ENCODE measurements around the gene DNTT.

The DNTT gene

DNA sequence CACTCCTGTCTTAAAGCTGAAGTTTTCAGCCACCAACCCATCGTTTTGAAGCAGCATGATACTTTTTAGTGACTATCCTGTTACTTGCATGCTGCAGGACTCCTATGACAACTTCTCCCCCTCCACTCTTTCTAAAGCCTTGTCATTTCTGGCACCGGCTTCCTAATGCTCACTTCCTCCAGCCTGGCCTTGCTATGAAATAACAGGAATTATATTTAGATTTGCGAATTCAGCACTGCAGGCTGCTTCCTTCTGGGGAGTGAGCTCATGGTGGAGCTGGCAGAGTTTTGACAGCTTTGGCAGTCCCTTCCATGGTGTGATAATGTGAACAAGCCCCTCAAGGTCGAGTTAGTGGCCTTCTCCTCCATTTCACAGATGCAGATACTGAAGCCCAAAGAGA is 46.3 kb upstream of the DNTT start:
- Histone ChIP-seq H3K4me3 (ENCODE audit: low read depth, low read length) (no peak overlapping the region), H3K36me3 (ENCODE audit: control insufficient read depth in 2 of 2, insufficient read depth in 1 of 2, low read length in 2 of 2) (no peaks in the 10 kb centered on the region), H3K9me3 (ENCODE audit: control insufficient read depth, insufficient read depth, low read depth, low read length) (no peaks in the 10 kb centered on the region), H3K27ac (ENCODE audit: extremely low read depth, low read depth, low read length) (no peak overlapping the region), H3K4me1 (ENCODE audit: control insufficient read depth, insufficient read depth, low read length) (no peaks in the 10 kb centered on the region)
- CTCF ChIA-PET = interaction anchor here (0.8 kb wide), 1 partner anchor 28 kb away, joined by 3 read pairs; no protein-coding TSS in a partner anchor
- POLR2A ChIA-PET = interaction anchor here (1.0 kb wide), 1 partner anchor 29 kb away, joined by 3 read pairs; no protein-coding TSS in a partner anchor
- TF ChIP-seq, protein P1, sequence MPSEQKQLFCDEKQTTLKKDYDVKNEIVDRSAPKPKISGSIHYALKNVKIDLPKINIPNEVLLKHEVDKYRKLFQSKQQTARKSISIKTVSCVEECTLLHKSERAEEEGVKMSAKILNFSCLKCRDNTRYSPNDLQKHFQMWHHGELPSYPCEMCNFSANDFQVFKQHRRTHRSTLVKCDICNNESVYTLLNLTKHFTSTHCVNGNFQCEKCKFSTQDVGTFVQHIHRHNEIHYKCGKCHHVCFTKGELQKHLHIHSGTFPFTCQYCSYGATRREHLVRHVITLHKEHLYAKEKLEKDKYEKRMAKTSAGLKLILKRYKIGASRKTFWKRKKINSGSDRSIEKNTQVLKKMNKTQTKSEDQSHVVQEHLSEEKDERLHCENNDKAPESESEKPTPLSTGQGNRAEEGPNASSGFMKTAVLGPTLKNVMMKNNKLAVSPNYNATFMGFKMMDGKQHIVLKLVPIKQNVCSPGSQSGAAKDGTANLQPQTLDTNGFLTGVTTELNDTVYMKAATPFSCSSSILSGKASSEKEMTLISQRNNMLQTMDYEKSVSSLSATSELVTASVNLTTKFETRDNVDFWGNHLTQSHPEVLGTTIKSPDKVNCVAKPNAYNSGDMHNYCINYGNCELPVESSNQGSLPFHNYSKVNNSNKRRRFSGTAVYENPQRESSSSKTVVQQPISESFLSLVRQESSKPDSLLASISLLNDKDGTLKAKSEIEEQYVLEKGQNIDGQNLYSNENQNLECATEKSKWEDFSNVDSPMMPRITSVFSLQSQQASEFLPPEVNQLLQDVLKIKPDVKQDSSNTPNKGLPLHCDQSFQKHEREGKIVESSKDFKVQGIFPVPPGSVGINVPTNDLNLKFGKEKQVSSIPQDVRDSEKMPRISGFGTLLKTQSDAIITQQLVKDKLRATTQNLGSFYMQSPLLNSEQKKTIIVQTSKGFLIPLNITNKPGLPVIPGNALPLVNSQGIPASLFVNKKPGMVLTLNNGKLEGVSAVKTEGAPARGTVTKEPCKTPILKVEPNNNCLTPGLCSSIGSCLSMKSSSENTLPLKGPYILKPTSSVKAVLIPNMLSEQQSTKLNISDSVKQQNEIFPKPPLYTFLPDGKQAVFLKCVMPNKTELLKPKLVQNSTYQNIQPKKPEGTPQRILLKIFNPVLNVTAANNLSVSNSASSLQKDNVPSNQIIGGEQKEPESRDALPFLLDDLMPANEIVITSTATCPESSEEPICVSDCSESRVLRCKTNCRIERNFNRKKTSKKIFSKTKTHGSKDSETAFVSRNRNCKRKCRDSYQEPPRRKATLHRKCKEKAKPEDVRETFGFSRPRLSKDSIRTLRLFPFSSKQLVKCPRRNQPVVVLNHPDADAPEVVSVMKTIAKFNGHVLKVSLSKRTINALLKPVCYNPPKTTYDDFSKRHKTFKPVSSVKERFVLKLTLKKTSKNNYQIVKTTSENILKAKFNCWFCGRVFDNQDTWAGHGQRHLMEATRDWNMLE (tag by site-specific recombination; conservative IDR thresholded peaks at IDR 0.05; ENCODE audit: low read depth) = no peak
- TF ChIP-seq, protein P2, sequence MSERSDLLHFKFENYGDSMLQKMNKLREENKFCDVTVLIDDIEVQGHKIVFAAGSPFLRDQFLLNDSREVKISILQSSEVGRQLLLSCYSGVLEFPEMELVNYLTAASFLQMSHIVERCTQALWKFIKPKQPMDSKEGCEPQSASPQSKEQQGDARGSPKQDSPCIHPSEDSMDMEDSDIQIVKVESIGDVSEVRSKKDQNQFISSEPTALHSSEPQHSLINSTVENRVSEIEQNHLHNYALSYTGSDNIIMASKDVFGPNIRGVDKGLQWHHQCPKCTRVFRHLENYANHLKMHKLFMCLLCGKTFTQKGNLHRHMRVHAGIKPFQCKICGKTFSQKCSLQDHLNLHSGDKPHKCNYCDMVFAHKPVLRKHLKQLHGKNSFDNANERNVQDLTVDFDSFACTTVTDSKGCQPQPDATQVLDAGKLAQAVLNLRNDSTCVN (tag by site-specific recombination; optimal IDR thresholded peaks at IDR 0.05) = no peak
- TF ChIP-seq, protein P3, sequence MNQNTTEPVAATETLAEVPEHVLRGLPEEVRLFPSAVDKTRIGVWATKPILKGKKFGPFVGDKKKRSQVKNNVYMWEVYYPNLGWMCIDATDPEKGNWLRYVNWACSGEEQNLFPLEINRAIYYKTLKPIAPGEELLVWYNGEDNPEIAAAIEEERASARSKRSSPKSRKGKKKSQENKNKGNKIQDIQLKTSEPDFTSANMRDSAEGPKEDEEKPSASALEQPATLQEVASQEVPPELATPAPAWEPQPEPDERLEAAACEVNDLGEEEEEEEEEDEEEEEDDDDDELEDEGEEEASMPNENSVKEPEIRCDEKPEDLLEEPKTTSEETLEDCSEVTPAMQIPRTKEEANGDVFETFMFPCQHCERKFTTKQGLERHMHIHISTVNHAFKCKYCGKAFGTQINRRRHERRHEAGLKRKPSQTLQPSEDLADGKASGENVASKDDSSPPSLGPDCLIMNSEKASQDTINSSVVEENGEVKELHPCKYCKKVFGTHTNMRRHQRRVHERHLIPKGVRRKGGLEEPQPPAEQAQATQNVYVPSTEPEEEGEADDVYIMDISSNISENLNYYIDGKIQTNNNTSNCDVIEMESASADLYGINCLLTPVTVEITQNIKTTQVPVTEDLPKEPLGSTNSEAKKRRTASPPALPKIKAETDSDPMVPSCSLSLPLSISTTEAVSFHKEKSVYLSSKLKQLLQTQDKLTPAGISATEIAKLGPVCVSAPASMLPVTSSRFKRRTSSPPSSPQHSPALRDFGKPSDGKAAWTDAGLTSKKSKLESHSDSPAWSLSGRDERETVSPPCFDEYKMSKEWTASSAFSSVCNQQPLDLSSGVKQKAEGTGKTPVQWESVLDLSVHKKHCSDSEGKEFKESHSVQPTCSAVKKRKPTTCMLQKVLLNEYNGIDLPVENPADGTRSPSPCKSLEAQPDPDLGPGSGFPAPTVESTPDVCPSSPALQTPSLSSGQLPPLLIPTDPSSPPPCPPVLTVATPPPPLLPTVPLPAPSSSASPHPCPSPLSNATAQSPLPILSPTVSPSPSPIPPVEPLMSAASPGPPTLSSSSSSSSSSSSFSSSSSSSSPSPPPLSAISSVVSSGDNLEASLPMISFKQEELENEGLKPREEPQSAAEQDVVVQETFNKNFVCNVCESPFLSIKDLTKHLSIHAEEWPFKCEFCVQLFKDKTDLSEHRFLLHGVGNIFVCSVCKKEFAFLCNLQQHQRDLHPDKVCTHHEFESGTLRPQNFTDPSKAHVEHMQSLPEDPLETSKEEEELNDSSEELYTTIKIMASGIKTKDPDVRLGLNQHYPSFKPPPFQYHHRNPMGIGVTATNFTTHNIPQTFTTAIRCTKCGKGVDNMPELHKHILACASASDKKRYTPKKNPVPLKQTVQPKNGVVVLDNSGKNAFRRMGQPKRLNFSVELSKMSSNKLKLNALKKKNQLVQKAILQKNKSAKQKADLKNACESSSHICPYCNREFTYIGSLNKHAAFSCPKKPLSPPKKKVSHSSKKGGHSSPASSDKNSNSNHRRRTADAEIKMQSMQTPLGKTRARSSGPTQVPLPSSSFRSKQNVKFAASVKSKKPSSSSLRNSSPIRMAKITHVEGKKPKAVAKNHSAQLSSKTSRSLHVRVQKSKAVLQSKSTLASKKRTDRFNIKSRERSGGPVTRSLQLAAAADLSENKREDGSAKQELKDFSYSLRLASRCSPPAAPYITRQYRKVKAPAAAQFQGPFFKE (tag by site-specific recombination; IDR thresholded peaks at IDR 0.05; ENCODE audit: borderline replicate concordance) = no peak
- TF ChIP-seq ZNF311 (tag by site-specific recombination; IDR thresholded peaks at IDR 0.05; ENCODE audit: borderline replicate concordance) (no peak), KLF8 (tag by site-specific recombination; IDR thresholded peaks at IDR 0.05) (no peak), ZNF560 (tag by site-specific recombination; IDR thresholded peaks at IDR 0.05; ENCODE audit: borderline replicate concordance) (no peak), ZNF747 (tag by site-specific recombination; IDR thresholded peaks at IDR 0.05) (no peak), ZIC2 (tag by site-specific recombination; IDR thresholded peaks at IDR 0.05) (no peak), ZNF221 (tag by site-specific recombination; IDR thresholded peaks at IDR 0.05; ENCODE audit: borderline replicate concordance) (no peak), ZNF16 (tag by site-specific recombination; IDR thresholded peaks at IDR 0.05; ENCODE audit: low read depth) (no peak), ZNF211 (tag by site-specific recombination; IDR thresholded peaks at IDR 0.05; ENCODE audit: low read depth) (no peak), ZNF202 (tag by site-specific recombination; IDR thresholded peaks at IDR 0.05; ENCODE audit: borderline replicate concordance) (no peak), OSR2 (tag by site-specific recombination; IDR thresholded peaks at IDR 0.05) (no peak), ZBTB7A (tag by site-specific recombination; IDR thresholded peaks at IDR 0.05; ENCODE audit: low read depth) (no peak), ZNF37A (tag by site-specific recombination; IDR thresholded peaks at IDR 0.05) (no peak)
- TF ChIP-seq, protein P4, sequence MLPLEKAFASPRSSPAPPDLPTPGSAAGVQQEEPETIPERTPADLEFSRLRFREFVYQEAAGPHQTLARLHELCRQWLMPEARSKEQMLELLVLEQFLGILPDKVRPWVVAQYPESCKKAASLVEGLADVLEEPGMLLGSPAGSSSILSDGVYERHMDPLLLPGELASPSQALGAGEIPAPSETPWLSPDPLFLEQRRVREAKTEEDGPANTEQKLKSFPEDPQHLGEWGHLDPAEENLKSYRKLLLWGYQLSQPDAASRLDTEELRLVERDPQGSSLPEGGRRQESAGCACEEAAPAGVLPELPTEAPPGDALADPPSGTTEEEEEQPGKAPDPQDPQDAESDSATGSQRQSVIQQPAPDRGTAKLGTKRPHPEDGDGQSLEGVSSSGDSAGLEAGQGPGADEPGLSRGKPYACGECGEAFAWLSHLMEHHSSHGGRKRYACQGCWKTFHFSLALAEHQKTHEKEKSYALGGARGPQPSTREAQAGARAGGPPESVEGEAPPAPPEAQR (tag by site-specific recombination; IDR thresholded peaks at IDR 0.05) = no peak
- TF ChIP-seq, protein P5, sequence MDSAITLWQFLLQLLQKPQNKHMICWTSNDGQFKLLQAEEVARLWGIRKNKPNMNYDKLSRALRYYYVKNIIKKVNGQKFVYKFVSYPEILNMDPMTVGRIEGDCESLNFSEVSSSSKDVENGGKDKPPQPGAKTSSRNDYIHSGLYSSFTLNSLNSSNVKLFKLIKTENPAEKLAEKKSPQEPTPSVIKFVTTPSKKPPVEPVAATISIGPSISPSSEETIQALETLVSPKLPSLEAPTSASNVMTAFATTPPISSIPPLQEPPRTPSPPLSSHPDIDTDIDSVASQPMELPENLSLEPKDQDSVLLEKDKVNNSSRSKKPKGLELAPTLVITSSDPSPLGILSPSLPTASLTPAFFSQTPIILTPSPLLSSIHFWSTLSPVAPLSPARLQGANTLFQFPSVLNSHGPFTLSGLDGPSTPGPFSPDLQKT (IDR thresholded peaks at IDR 0.05; ENCODE audit: borderline replicate concordance, low read depth, low read length) = no peak

Data from HEK293 (cell line).